Subcutaneous adipose tissue (tissue), 4 donors: ENCODE results near the gene ADARB2. TPM values are rescaled to one million over a fixed set of nuclear protein-coding genes. Genes with fewer than 3 reads are reported as not detected.

Experiments
- CTCF ChIP-seq: fragments of 450-650 bp; IDR thresholded peaks from one replicate; pipeline ENCODE4 v1.5.1; 2016; ENCODE audit warnings: low read depth, mild to moderate bottlenecking, control low read depth, antibody characterized with exemption, moderate library complexity
- total RNA-seq, 4 donors: library from RNA; depleted of rRNA; stranded (reverse); fragments of >200 nt; gene quantifications; one replicate each; pipeline ENCODE4 v1.1.0, GENCODE V29; 2016

Gene ADARB2
- total RNA-seq, 4 donors from 2014 or later, result under 0.01 to 0.65 (median 0.44) TPM; not detected in 1

GRCh38 chr10:1348773-1349050 lies 388.6 kb downstream of the ADARB2 start:
- no peak for TF ChIP-seq CTCF

GRCh38 chr10:1347962-1348772 lies 389.2 kb downstream of the ADARB2 start:
- no peak for TF ChIP-seq CTCF

- TF ChIP-seq CTCF, result no peak
These were observed 389.8 kb downstream of the ADARB2 start for GRCh38 chr10:1347525-1347924.

GRCh38 chr10:1346201-1346600 lies 391.1 kb downstream of the ADARB2 start:
- no peak for TF ChIP-seq CTCF

- no peak for TF ChIP-seq CTCF
These were observed 392.0 kb downstream of the ADARB2 start for GRCh38 chr10:1345368-1345767.

- no peak for TF ChIP-seq CTCF
These were observed 392.5 kb downstream of the ADARB2 start for GRCh38 chr10:1344846-1345245.

GRCh38 chr10:1344408-1344807 lies 392.9 kb downstream of the ADARB2 start:
- TF ChIP-seq CTCF, result no peak
